Muscle of arm (tissue), 12 donors: ENCODE measurements around the gene SLC9C1. TPM values are rescaled to one million over a fixed set of nuclear protein-coding genes. Genes with fewer than 3 reads are reported as not detected.

Experiments
- DNase-seq: peaks from one replicate; pipeline ENCODE4 v3.0.0-alpha.2; 2013
- polyA plus RNA-seq, 12 donors: library from polyadenylated mRNA; unstranded; fragments of 120-200 nt; gene quantifications; one replicate each; pipeline ENCODE4 v1.2.1, GENCODE V29; 2013; ENCODE audit not compliant: insufficient read length in 12 of 12

SLC9C1 gene
- polyA plus RNA-seq, 12 donors: 0.13 to 1.3 (median 0.50) TPM; not detected in 2

DNA sequence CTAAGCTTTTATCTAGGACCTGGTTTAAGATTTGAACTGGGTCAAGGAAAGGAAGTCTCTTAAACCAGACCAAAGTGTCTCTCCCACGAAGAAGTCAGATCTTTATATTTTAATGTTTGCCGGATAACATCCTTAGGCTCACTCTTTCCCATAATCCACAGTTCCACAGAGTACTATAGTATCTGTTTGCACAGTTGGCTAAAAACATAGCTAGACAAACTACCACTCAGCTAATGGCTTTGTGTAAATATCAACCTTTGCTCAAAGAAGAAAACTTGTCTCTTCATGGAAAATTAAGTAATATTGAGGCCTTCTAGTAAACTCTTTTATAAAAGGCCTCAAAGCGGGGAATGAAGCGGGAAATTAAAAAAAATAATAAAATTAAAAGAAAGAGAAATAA is 13.5 kb upstream of the SLC9C1 start:
- no peak for DNase-seq

DNA sequence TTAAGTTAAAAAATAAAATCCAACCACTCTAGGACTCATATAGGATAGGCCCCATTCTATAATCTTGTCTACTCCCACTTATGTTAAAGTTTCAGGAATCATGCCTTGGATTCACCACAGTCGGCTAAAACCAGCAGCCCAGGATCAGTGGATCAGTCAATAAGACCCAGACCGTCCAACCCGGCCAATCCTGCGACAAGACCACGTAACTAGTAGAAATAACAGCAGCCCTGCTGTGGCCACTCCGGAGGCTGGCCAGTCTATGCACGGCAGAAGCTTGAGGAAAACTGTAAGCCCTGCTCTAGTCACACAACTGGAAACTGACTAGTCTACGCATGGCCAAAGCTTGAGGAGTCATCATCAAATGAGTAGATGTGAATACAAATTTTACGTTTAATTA is 12.8 kb upstream of the SLC9C1 start:
- DNase-seq: no peak

DNA sequence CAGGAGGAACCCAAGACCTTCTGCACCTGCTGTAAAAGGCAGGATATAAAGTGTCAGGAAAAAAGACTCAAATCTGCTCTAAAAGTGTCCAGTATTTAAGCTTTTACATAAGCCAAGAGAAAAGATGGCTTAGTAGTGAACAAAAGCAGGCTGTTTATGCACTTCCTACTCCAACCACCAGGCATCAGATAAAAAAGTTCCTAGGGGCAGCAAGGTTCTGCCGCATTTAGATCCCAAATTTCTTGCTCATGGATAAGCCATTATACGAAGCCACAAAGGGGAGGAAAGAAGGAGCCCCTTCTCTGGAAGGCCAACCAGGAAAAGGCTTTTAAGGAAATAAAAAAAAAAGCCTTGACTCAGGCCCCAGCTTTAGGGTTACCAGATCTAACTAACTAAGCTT is 10.6 kb upstream of the SLC9C1 start:
- DNase-seq: no peak

DNA sequence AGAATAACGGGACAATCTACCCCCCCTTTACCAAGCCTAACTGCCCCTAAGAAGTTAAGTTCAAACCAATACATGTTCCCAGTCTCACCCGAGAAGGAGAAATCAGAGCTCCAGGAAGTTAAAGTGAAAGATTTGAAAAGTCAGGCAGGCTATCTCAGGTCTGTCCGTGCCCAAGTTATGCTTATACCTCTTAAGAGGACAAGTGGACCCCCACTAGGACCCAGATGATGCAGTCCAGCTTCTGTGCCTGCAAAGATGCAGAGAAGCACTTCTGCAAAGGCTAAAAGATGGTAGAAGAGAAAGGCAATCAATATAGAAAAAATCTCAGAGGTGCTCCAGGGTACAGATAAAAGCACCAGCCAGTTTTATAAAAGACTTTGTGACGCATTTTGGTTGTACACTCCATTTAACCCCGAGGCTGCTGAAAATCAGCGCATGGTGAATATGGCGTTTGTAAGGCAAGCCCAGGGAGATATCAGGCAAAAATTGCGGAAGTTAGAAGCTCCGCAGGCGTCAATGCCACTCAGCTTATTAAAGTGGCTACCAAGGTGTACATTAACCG is 9.8 kb upstream of the SLC9C1 start:
- DNase-seq: peak; percentile 49

DNA sequence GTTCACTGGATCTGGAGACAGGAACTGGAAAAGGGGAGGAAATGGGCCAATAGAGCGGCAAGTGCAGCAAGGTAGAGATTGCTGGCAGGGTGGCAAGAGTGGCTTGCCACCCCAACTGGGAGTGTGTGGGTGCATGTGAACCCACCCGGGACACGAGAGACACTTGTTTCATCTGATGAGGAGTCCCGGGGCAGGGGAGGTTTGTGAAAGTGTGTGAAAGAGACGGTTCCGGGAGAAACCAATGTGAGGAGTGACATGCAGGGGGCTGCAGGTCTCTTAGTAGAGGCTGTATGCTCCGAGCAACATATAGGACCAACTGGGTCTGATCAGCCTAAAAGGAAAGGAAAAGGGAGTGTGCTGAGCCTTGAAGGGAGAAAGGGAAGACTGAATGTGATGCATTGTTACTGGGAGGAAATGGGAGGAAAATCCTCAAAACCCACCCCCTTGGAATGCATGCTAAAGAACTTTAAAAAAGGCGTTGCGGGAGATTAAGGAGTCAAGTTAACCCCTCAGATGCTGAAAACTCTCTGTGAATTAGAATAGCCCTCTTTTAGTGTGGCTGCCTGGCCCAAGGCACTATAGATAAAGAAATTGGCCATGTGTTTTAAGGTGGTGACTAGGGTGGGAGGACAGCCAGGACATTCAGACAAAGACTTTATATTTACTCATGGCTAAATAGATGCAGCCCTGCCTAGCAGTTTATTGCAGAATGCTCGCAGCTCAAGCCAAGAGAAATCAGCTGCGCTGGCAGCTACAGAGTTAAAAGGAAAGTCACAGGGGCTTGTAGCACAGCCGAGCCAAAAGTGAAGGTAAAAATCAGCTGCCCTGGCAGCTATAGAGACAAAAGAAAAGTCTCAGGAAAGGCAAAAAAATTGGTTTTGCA is 9.1 kb upstream of the SLC9C1 start:
- DNase-seq: peak; percentile 35

DNA sequence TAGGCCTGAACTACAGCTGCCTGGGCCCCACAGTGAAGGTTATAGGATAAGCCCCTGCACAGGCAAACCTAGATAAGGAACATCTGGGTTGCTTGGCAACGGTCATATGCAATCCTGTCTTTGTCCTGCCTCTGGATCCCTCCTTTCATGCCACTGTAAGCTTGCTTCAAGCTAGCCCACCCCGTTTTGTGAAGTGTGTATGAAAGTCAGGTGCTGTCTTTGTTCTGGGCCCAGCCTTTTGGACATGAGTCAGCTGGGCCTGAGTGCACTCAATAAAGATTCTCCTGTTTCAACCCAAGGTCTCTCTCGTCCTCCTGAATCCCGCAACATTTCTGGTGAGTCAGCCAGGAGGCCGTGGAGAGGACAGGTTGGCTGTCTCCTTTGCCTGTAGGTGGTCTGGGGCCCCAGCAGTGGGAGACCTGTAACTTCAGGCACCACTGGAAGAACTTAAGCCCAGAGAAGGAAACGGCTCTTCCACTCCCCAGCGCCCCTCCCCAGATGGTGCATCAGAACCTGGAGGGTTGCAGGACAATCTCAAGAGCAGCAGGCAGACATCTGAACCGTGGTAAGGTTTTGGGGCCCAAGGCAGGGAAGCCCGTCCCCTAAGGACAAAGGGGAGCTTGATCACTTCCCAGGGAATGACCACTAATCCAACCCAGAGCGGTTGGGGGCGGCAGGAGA is 8.3 kb upstream of the SLC9C1 start:
- DNase-seq: no peak

DNA sequence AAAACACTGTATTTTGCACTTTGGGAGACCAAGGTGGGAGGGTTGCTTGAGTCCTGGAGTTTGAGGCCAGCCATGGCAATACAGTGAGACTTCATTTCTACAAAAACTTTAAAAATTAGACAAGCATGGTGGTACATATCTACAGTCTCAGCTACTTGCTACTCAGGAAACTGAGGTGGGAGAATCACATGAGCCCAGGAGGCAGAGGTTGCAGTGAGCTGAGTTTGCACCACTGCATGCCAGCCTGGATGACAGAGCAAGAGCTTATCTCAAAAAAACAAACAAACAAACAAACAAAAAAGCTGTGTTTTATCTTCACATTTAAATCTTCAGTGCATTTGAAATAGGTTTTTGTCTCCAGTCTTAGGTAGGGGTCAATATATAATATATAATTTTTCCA is 4.8 kb upstream of the SLC9C1 start:
- DNase-seq: no peak

DNA sequence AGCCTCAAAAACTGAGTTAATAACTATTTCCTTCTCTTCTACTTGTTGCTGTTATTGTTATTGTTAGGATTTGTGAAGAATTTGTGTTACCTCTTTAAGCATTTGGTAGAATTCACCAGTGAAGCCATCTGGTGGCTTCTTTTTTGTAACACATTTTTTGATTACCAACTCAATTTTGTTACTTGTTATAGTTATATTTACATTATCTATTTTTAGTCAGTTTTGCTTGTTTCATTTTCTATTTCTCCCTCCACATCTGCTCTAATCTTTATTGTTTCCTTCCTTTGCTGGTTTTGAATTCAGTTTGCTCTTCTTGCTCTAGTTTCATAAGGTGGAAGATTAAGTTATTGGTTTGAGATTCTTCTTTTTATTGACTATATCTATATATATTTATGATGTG is 3.7 kb upstream of the SLC9C1 start:
- DNase-seq: no peak

DNA sequence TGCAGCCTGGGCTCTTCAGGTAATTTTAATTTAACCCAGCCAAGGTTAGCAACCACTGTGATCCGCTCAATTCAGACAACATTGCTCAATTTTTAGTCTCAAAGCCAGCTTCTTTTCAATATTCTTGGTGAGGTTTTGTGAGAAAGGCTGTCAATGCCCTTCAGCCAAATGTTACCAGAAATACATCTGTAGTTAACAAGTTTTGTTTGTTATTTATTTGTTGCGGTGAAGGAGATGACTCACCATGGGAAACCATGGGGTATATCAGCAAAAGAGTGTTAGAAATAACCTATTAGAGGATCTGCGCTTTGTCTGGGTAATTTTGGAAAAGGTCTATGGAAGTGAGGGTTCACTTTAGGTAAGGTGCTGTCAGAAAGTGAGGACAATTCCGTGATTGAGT is 5.0 kb downstream of the SLC9C1 start:
- DNase-seq: no peak

DNA sequence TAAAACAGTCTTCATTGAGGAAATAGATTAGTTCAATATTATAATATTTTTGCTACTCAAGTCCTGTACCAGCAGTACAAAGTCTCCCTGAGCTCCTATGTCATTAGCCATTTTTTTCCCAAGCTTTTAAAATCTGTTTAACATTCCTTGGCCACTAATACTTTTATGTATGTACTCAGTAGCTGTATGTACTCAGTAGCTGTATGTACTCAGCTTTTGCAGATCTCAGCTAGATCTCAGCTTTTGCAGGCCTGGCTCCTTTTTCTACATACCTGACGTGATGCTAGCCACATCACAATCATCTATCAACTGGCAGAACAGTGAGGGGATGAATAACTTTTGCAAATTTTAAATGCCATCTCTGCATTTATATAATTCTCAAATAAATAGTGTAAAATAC is 13.8 kb downstream of the SLC9C1 start:
- no peak for DNase-seq

DNA sequence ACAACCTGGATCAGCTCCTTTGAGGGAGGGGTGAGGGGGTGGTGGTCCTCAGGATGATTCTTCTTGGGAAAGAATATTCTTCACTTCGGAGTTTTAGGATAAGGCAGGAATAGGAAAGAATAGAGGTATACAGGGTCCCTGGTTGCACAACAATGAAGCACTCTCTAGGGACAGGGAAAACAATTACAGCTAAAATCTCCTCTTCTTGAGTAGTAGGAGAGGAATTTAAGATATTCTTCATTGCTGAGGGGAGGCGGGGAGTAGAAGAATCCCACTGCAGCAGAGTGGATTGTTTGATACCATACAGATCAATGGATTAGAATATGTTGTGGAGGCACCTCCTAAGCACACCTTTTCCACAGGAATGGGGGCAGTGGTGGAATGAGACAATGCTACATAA is 20.5 kb downstream of the SLC9C1 start:
- DNase-seq: no peak

DNA sequence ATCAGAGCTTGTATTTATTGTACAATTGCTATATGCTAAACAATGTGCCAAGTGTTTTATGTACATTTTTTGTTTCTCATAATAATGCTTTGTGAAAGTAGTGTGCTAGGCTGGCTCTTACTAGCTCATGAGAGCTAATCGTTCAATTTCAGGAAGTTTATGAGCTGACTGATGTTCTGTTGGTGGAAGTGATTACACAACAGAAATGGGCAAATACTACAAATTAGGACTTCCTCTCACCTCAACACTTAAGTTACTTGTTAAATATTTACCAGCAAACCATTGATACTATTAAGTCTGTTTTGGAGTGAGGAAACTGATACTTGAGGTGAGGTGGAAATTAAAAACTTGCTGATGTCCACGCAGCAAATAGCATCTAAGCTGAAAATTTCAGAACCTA is 32.3 kb downstream of the SLC9C1 start:
- no peak for DNase-seq

DNA sequence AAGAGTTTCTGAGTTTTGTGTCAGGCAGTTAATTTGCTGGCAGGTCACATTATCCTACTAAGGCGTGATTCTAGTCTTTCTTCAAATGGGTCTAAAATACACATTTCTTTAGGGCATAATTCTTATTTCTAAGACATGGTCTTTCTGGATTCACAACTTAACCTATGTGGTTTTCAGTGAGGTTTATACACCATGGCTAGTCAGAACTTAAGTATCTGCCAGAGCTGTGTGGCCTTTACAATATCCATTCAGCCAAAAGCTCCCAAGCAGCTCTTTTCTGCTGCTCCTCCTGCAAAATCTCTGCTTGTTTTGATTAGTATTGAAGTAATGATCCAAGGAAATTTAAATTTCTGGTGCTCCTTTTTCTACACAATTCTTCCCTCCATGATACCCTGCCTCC is 33.5 kb downstream of the SLC9C1 start:
- no peak for DNase-seq

DNA sequence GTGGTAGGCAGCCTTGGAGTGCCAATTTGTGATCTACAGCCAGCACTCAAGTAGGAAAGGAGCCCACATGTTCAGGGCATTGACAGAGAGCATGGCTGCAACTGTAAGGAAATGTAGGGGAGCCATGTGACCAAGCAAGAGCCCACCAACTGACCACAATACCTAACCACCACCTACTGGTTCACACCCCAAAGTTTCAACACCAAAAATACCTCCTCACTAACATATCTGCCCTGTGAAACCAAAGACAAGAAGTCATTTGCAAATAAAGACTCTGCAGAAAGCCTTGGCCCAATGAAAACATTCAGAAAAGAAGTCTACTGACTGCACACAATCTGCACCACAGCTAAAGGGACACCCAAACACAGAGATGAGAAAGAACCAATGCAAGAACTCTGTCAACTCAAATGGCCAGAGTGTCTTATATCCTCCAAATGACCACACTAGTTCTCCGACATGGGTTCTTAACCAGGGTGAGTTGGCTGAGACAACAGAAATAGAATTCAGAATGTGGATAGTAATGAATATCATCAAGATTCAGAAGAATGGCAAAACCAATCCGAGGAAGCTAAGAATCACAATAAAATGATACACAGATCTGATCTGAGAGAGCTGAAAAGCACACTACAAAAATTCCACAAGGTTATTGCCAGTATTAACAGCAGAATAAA is 40.6 kb downstream of the SLC9C1 start:
- no peak for DNase-seq

DNA sequence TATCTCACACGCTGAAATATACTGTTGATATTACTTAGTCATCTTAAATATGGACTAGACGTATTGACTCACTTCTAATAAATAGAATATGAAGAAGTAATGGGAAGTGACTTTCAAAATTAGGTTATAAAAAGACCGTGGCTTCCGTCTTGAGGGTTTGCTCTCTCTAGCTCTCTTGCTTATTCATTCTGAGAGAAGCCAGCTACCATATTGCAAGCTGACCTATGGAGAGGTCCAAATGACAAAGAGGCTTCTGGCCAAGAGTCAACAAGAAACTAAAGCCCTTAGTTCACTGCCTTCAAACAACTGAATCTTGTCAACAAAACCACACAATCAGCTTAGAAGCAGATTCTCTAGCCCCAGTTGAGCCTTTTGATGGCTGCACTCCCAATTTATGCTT is 46.1 kb downstream of the SLC9C1 start:
- no peak for DNase-seq

DNA sequence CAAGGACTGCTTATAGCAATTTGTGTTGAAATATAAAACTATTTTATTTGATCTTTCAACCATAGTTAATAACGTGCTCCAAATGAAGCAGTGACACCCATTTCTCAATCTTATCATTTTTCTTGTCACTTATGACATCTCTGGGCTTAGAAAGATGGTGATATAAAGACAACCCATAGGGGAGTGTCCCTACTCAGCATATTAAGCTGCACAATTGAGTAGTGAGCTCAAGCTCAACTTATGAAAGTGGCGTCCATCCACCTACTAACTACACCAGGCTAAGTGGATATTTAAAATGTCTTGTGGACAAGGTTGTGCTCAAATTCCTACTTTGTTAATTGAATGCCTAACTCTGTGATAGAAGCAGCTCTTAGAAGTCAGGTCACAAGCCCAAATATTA is 46.7 kb downstream of the SLC9C1 start:
- DNase-seq: no peak

DNA sequence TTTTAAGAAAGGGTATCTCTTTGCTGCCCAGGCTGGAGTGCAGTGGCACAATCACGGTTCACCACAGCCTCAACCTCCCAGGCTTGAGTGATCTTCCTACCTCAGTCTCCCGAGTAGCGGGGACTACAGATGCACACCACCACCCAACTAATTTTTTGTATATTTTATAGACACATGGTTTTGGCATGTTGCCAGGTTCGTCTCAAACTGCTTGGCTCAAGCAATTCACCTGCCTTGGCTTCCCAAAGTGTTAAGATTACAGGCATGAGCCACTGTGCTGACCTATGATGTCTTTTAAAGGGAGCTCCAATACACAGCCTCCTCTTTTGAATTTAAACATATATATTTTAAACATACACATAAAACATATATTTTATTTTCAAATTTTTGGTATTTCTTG is 60.9 kb downstream of the SLC9C1 start:
- DNase-seq: no peak

DNA sequence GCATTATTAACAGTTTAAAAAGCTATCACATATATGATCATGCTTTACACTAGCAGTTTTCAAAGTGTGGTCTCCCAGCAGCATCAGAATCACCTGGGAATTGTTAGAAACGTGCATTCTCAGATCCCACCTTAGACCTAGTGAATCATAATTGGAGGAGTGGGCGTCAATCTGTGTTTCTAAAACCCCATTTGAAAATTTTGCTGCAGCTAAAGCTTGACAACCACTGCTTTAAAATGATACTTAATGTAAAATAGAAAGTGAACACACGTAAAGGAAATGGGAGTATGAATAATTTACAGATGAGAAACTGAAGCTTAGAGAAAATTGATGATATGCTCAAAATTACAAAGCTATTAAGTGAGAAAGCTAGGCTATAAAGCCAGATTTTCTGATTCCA is 62.3 kb downstream of the SLC9C1 start:
- no peak for DNase-seq

DNA sequence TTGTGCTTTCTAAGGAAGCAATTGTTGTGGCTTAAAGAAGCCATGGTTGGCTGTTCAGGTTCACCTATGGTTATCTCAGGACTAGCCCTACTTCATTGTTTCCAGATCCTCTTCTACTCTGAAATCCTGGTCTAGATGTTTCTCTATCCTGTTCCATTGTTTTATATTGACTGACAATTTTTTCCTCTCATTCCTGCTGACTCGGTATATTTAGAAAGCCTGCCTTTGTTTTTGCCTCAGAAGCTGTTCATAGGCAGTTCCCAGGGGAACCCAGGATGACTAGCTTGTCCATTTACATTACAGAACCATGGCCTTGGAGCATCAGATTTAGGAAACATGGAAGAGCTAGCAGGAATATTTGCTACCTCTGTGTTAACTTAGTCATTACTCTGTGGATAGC is 64.0 kb downstream of the SLC9C1 start:
- no peak for DNase-seq

DNA sequence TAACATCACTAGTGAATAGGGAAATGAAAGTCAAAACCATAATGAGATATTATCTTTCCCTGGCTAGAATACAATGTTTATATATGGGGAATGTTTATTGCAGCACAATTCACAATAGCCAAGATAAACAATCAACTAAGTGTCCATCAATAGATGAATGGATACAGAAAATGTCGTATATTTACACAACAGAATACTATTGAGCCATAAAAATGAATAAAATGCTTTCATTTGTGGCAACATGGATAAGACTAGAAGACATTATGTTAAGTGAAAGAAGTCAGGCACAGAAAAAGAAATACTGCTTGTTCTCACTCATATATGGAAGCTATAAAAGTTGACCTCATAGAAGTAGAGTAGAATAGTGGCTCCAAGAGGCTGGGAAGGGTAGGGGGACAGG is 65.2 kb downstream of the SLC9C1 start:
- no peak for DNase-seq

DNA sequence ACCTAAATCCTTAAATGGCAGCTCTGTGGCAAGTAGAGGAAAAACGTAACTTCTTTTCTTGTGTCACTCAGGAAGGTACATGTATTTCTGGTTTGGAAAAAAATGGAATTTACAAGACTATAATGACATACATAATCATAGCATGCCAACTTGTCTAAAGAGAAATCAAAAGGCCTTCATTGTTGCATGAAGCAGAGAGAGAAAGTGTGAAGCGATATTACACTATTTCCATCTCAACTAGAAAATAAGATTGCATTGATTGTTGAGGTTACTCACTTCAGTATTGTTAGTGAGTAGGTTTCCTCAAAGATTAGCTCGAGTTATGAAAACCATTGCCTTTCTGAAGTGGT is 93.7 kb downstream of the SLC9C1 start:
- DNase-seq: no peak

DNA sequence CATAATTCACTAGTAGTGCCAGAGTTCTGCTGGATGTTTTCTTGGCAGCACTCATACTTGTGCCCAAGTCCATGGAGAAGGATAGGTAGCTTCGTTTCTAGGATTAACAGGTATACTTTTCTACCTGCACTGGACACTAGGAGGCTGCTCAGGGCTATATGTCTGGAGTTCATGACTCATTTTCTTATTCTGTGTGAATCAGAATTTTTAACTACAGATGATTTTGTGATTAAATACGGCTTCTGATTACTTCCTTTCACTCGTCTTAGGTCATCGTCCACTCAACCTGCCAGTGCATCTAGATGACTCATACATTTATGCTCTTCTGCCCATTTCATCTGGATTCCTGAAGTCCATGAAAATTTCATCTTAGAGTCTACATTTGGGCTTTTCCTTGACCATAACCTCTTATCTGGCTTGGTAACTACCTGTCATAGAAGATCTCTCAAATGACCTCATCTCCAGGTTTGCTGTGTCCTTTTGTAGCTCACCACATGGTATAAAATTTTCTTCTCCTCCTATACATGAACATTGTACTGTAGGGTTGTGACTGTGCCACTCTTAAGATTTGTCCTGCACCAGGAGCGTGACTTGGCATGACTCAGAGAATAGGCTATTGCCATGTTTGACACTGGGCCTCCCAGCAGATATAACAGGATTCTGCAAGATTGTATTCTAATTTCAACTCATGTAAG is 94.2 kb downstream of the SLC9C1 start:
- DNase-seq: no peak
